Measurements from ENCODE around the gene CD160.
"Not testable (repeated sequence)": the region's sequence is repeated elsewhere in the genome, so short reads cannot be mapped to it uniquely, and the experiment has no call there.

The CD160 gene

GRCh38 chr1:145710291-145711027, 8.8 kb upstream of the CD160 start:
- DNase-seq: no peak

GRCh38 chr1:145711213-145711651, 8.1 kb upstream of the CD160 start:
- no peak for DNase-seq

- DNase-seq: no peak
These were observed 4.7 kb upstream of the CD160 start for GRCh38 chr1:145714524-145715111.

GRCh38 chr1:145716641-145717345, 2.5 kb upstream of the CD160 start:
- DNase-seq: no peak

- DNase-seq: no peak
These were observed 1.5 kb upstream of the CD160 start for GRCh38 chr1:145717833-145718232.

GRCh38 chr1:145718465-145718864, 834 bp upstream of the CD160 start:
- DNase-seq: not testable (repeated sequence)

- DNase-seq: no peak
These were observed 1.2 kb downstream of the CD160 start for GRCh38 chr1:145720556-145720877.

- DNase-seq: peak; percentile 68
These were observed 1.8 kb downstream of the CD160 start for GRCh38 chr1:145720878-145721671.

GRCh38 chr1:145726193-145726592, 6.9 kb downstream of the CD160 start:
- DNase-seq: not testable (repeated sequence)

- no peak for DNase-seq
These were observed 9.9 kb downstream of the CD160 start for GRCh38 chr1:145729196-145729595.

GRCh38 chr1:145729666-145730436, 10.6 kb downstream of the CD160 start:
- DNase-seq: no peak

- no peak for DNase-seq
These were observed 11.2 kb downstream of the CD160 start for GRCh38 chr1:145730467-145730866.

- DNase-seq: no peak
These were observed 11.6 kb downstream of the CD160 start for GRCh38 chr1:145730900-145731299.

- DNase-seq: no peak
These were observed 16.9 kb downstream of the CD160 start for GRCh38 chr1:145736191-145736590.

- DNase-seq: no peak
These were observed 21.0 kb downstream of the CD160 start for GRCh38 chr1:145740269-145740668.

- DNase-seq: no peak
These were observed 28.3 kb downstream of the CD160 start for GRCh38 chr1:145747398-145748247.

- DNase-seq: no peak
These were observed 31.1 kb downstream of the CD160 start for GRCh38 chr1:145750426-145750825.

GRCh38 chr1:145751491-145752037, 32.3 kb downstream of the CD160 start:
- no peak for DNase-seq

- DNase-seq: no peak
These were observed 38.1 kb downstream of the CD160 start for GRCh38 chr1:145757420-145757819.

GRCh38 chr1:145758116-145758515, 38.8 kb downstream of the CD160 start:
- no peak for DNase-seq

- DNase-seq: no peak
These were observed 39.3 kb downstream of the CD160 start for GRCh38 chr1:145758575-145758974.
